ENCODE measurements around the gene SERTAD2.

The SERTAD2 gene

DNA sequence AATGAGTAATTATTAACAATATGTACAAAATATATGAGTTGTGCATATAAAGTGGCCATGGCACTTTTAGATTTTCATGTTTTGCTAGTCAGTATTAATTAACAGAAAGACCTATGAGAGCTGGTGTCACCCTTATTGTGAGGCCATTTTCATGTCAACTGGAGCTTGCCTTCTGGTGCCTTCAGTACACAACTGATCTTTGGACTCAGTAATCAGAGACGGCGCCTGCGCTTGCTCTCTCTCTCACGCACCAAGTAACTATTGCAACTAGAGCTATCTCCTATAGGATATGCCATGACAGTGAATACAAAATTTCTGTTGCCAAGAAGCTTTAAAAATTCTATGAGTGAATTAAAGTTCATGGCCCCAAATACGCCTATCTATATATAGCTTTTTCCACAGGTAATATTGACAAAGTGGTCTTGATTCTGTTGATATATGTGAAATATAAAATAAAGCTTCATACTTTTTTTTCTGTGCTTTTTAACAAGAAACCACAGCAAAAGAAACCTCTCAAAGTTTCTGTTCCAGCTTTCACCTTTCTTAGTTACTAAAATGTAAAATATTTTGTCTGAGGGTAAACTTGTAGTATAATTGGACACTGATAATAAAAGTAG is 2.9 kb downstream of the SERTAD2 start:
- DNase-seq (ENCODE audit: extremely low spot score, insufficient read length, low read depth), result no peak
- no peak for FAIRE-seq

DNA sequence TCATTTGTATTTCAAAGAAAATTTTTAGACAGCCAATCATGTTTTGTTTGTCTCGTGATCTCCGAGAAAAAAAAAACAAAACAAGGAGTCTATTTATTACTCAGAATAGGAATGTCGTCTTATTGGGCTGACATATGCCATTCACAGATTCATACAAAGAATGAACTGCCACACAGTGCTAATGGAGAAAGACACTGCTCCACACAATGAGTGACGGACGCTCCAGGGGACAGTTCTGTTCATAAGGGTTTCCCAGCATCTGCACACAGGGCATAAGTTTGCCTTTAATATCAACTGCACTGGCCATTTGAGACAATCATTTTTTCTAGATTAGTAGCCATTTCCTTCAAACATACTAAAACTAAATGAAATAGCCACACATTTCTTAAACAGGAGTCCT is 3.4 kb downstream of the SERTAD2 start:
- FAIRE-seq, result no peak
- DNase-seq (ENCODE audit: extremely low spot score, insufficient read length, low read depth), result no peak

- DNase-seq (ENCODE audit: extremely low spot score, insufficient read length, low read depth) (no peak), FAIRE-seq (peak; percentile 42)
These were observed 4.1 kb downstream of the SERTAD2 start for GRCh38 chr2:64649626-64650025.

DNA sequence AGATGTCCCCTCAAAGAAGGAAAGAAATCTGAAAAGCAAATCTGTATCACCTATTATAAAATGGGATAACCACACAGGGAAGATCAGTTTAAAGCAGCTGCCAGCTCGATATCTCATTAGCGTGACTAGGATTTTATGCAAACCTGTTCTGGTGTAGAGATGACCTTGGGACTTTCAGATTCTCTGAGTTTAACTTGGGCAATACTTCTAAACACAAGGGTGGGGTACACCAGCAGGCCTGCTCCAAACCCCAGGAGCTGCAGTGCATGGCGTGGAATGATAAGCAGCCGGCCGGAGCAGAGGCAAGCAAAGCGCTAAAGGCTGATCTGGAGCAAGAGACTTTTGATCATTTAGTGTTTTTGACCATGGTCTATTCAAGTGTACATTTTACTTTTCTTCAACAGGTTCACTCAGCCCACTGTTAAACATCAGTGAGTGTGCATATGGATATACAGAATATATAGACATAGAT is 4.7 kb downstream of the SERTAD2 start:
- DNase-seq (ENCODE audit: extremely low spot score, insufficient read length, low read depth), result no peak
- no peak for FAIRE-seq

DNA sequence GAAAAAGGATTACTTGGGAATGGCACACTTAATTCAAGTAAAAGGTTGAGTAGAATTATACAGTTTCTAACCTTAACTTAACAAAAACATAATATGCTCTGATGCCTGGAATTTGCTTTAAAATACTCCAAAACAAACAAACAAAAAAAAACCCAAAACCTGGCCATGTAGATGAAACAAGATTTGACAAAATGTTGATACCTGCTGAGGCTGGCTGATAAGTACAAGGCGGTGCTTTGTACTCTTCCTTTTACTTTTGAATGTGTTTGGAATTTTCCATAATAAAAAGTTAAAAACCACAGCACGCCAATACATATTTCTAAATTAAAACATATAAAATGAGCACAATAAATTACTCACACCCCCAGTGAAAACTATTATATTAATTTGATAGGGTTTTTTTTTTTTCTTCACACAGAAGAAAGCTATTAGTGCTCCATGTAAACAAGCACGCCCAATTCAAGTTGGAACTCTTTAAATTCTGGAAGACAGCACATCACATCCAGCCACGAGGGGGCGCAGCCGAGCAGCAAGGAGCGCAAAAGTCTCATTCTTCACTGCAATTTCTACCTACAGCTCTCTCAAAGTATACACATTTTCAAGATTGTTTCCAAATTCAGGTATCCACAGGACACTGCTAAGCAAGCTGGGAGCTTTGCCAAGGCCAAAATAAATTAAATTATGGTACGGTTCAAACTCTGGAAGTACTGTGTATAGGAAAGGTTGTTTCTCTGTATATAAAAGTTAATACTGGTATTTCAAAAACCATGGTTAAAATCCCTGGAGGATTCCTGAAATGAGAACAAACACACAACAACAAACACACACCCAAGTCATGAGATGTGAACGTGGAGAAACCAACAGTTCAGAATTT is 7.5 kb downstream of the SERTAD2 start:
- FAIRE-seq (peak; percentile 88), DNase-seq (ENCODE audit: extremely low spot score, insufficient read length, low read depth) (no peak)

DNA sequence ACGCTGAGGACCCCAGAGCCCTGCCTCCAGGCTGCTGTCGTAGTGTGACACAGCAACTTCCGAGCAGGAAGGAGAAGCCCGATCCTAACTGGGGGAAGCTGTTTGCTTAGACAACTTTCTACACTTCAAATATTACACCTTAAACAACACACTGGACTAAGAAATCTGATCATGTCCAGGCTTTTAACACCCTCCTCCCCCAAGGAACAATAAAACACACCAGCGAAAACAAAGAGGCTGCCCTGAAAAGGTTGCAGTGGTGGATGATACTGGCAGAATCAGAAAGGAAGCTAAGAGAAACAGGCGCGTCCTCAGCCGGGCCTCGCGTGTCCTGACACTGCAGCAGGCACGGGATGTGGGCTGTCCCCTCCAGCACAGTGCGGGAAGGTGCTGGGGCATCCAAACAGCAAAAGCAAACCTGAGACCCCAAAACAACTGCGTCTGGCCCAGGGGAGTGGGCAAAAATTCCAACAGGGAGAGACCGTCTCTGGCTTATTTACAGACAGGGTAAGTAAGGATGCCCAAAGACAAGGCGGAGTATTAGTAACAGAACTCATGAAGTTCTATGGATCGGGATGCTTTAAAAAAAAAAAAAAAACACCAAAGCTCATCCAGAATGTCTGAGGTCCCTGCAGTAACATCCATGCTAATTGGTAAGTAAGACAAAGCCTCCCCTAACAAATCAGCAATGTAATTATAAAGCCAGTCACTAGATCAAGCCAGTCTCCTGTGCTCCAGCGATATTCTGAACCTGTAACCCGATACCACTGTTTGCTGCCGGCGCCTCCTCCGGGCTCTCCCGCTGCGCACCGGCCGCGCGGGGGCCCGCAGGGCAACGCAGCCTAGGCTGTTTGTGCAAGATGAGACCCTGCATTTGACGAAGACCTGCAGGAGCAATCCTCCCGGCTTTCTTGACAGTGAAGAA is 9.0 kb downstream of the SERTAD2 start:
- no peak for DNase-seq (ENCODE audit: extremely low spot score, insufficient read length, low read depth)
- FAIRE-seq, result peak; percentile 93

DNA sequence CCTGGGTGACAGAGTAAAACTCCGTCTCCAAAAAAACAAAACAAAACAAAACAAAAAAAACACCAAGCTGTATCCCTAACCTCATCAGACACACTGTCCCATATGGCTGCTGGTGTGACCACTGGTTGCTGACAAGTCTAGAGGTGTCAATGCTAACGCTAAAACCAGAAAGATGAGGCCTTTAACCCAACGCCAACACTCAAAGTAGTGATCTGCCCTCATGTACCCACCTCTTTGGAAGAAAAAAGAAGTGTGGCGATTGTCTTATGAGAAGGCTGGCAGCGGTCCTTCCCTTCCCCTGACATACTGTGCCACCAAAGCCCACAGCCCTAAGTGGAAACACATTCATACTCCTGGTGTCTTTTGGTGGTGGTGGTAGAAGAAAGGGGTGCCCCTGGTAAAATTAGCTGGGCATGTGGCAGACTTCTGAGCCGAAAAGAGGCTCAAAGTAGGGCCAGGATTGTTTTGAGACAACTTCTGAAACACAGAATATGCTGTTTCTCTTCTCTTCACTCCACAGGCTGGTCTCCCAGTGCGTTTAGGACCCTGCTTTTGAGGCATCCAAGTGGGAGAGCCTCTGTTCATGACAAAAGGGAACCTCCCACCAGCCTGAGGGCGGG is 9.8 kb downstream of the SERTAD2 start:
- DNase-seq (ENCODE audit: extremely low spot score, insufficient read length, low read depth) (no peak), FAIRE-seq (no peak)

DNA sequence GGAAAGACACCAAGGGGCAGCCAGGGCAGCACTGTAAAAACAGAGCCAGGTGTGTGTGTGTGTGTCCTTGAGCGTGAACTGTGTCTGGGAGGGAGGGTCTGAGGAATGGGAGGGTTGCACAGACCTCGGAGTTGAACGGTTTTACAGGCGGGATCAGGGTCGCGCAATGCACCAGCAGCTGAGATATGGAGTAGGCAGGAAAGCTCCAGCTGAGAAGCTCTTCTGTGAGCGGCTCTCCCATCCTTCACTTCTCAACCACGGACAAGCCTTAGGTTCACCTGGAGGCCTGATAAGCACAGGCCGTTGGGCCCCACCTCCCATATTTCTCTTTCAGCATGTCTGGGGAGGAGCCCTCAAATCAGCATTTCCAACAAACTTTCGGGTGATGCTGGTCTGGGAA is 12.1 kb downstream of the SERTAD2 start:
- DNase-seq (ENCODE audit: extremely low spot score, insufficient read length, low read depth) (no peak), FAIRE-seq (no peak)

GRCh38 chr2:64640153-64641044 is 13.3 kb downstream of the SERTAD2 start:
- DNase-seq (ENCODE audit: extremely low spot score, insufficient read length, low read depth), result no peak
- FAIRE-seq, result no peak

GRCh38 chr2:64639691-64640090 is 14.0 kb downstream of the SERTAD2 start:
- no peak for FAIRE-seq
- no peak for DNase-seq (ENCODE audit: extremely low spot score, insufficient read length, low read depth)

- FAIRE-seq (peak; percentile 26), DNase-seq (ENCODE audit: extremely low spot score, insufficient read length, low read depth) (no peak)
These were observed 15.1 kb downstream of the SERTAD2 start for GRCh38 chr2:64638502-64639120.

DNA sequence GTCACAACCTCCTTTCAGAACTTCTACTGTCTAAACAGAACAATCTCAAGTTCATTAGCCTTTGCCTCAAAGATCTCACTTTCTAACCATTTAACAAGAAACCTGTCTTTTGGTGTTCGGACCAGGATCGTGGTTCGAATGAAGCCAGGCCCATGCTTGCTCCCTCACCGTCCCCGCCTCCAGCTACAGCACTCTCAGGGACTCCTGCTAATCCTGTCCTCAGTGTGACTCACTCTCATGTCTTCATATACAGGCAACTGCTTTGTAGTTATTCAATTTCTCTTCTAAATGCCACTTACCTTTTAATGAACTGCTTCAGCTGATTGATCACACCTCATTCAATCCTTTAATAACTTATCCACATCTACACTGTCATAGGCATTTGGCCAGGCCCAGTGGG is 15.8 kb downstream of the SERTAD2 start:
- DNase-seq (ENCODE audit: extremely low spot score, insufficient read length, low read depth), result no peak
- FAIRE-seq, result no peak

DNA sequence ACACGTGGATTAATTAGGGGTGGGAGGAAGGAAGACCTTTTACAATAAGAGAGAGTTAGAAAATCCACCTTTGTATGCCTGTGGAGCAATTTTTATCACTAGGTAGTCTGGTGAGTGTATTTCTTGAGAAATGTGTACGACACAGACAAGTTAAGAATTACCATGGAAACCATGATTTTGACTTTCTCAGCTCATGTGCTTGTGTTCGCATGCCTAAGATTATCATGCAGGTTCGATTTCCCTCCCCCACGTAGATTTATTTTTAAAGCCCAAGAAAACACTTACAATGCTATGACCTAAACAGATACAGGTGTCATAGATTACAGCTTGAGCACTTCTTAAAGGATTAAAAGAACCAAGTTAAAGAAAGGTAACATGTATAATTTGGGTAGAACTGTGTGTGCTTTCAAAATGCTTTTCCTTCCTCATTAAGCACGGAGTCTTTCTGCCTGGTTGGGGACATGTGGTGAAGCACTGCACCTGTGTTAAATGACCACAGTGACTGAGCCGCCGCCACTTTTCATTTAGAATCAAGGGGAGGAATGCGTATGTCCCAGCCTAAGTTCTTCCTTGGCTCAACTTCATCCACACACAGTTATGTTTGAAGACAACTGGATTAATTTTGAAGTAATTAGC is 16.6 kb downstream of the SERTAD2 start:
- FAIRE-seq (peak; percentile 93), DNase-seq (ENCODE audit: extremely low spot score, insufficient read length, low read depth) (no peak)

- no peak for FAIRE-seq
These were observed 17.5 kb downstream of the SERTAD2 start for GRCh38 chr2:64635976-64636911.

DNA sequence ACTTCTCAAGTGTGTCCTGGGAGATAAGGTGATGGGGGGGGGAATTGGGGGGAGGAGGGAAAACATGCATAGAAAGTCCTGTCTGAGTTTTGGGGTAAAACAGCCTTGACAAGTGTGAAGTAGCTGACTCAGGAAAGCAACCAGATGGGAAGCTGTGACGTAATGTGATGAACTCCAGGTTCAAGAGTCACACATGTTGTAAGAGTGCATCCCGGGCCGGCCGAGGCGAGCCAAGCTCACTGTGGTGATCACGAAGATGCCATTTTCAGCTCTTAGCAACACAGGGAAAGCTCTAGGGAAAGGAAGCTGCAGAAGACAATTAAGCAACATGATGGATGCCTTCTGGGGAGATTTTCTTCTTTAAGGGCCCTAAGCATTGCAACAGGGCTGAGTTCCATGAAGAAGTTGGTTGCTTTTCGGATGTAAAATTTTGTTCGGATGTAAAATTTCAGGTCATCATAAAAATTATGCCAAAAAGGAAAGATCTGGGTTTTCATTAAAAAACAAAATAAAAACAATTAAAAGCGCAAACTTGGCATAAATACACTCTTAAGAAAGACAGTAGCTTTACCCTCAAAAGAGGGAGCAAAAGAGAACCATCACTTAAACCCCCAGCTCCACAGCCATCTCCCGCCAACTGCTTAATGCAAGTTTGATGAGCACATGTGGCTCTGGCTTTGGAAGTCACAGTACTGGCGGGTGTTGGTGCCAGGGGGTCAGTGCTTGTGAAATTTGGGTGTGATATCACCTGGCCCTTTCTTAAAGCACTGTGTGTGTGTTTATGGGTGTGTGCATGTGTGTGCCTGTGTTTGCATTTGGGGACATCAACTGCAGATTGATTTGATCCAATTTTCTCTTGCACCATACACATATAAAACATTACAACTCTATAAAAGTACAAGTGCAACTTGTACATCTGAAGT is 19.1 kb downstream of the SERTAD2 start:
- FAIRE-seq (no peak), DNase-seq (ENCODE audit: extremely low spot score, insufficient read length, low read depth) (no peak)

More at GRCh38 chr2:64635976-64636911, 17.5 kb downstream of the SERTAD2 start:
- DNase-seq (ENCODE audit: extremely low spot score, insufficient read length, low read depth), result peak; percentile 55
